ENCODE data around the gene TCF7L1. TPM values are rescaled to one million over a fixed set of nuclear protein-coding genes. Genes with fewer than 3 reads are reported as not detected.

The TCF7L1 gene
- total and polyA plus RNA-seq, 9 of the 15 experiments (the other 6 are each of a cell fraction or from before 2014, with no cell fraction given), result 0.03 to 0.11 (median 0.07) TPM; not detected in 5

- peaks cover 27 to 41% of the 10 kb centered on the region in 2 experiments; a peak in 3 of 5 replicates for H3K27me3 ChIP-seq (ENCODE audit: control insufficient read depth in 2 of 2, insufficient read depth in 2 of 2, low read length in 2 of 2)
- no peak overlapping the region for H3K4me2 ChIP-seq (ENCODE audit: insufficient read depth, low read length)
- H3K9me3 ChIP-seq (replicated peaks; ENCODE audit: control insufficient read depth, insufficient read depth, low read depth, low read length), result no peaks in the 10 kb centered on the region
- FAIRE-seq (no peak), ATAC-seq (no peak), DNase-seq (ENCODE audit: extremely low read depth in 1 of 4, low spot score in 3 of 4) (no peak)
- TF ChIP-seq KDM4B (IDR thresholded peaks at IDR 0.05; ENCODE audit: borderline replicate concordance in 2 of 2, low read depth in 1 of 2), result no peak
- TF ChIP-seq CC2D1A (IDR thresholded peaks at IDR 0.05), result no peak
- TF ChIP-seq KLF1 (tag; IDR thresholded peaks at IDR 0.05), result no peak
- TF ChIP-seq SLC30A9 (CRISPR knock-in tag; IDR thresholded peaks at IDR 0.05), result no peak
- TF ChIP-seq ZNF699 (CRISPR knock-in tag; IDR thresholded peaks at IDR 0.05; ENCODE audit: insufficient replicate concordance), result no peak
- TF ChIP-seq PHF20 (IDR thresholded peaks at IDR 0.05; ENCODE audit: partially characterized antibody), result no peak
- TF ChIP-seq ZFP30 (CRISPR knock-in tag; IDR thresholded peaks at IDR 0.05; ENCODE audit: borderline replicate concordance), result no peak
- no peak for TF ChIP-seq SNIP1 (IDR thresholded peaks at IDR 0.05; ENCODE audit: low read depth)
- TF ChIP-seq, protein P1, sequence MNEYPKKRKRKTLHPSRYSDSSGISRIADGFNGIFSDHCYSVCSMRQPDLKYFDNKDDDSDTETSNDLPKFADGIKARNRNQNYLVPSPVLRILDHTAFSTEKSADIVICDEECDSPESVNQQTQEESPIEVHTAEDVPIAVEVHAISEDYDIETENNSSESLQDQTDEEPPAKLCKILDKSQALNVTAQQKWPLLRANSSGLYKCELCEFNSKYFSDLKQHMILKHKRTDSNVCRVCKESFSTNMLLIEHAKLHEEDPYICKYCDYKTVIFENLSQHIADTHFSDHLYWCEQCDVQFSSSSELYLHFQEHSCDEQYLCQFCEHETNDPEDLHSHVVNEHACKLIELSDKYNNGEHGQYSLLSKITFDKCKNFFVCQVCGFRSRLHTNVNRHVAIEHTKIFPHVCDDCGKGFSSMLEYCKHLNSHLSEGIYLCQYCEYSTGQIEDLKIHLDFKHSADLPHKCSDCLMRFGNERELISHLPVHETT (CRISPR knock-in tag; conservative IDR thresholded peaks at IDR 0.05 in 1 of 2, IDR thresholded peaks at IDR 0.05 in 1 of 2), result no peak
- TF ChIP-seq SRSF9 (IDR thresholded peaks at IDR 0.05; ENCODE audit: borderline replicate concordance, low read depth, low read length), result no peak
- TF ChIP-seq SNAPC5 (CRISPR knock-in tag; IDR thresholded peaks at IDR 0.05), result no peak
- no peak for TF ChIP-seq TCFL5 (CRISPR knock-in tag; conservative IDR thresholded peaks at IDR 0.05)
- no peaks in the 10 kb centered on the region for H3K79me2 ChIP-seq (ENCODE audit: control insufficient read depth, insufficient read depth, low read length)
- in situ Hi-C loops (cut with MboI) (no loop called here), intact Hi-C loops (cut with micrococcal nuclease) (no loop called here)
- H3K9me1 ChIP-seq (ENCODE audit: control insufficient read depth, insufficient read depth, low read length), result no peaks in the 10 kb centered on the region
- H3K9ac ChIP-seq (ENCODE audit: insufficient read depth in 1 of 2, low read depth in 2 of 2, low read length in 2 of 2), result no peak overlapping the region
- no peak overlapping the region for H2AFZ ChIP-seq (ENCODE audit: low read depth, low read length)
- H3K36me3 ChIP-seq (ENCODE audit: control insufficient read depth, insufficient read depth, low read length), result no peaks in the 10 kb centered on the region
- no TSS peak for BruUV-seq (replicated peaks)
- CTCF ChIA-PET (ENCODE audit: low intra/inter-chr PET ratio), result no interaction called here
- no peak overlapping the region for H3K4me3 ChIP-seq
- POLR2A ChIA-PET, result no interaction called here
- no peaks in the 10 kb centered on the region for H4K20me1 ChIP-seq (replicated peaks; ENCODE audit: control insufficient read depth, insufficient read depth, low read length)
- WGBS (ENCODE audit: insufficient coverage, low coverage, missing lambda C conversion rate), result 0% methylated on average over 6 of the region's 8 CpGs
- no peak overlapping the region for H3K27ac ChIP-seq (ENCODE audit: extremely low read depth, low read depth, low read length)
- H3K4me1 ChIP-seq (replicated peaks in 1 of 2; ENCODE audit: control insufficient read depth in 2 of 2, insufficient read depth in 2 of 2, low read length in 2 of 2), result no peaks in the 10 kb centered on the region
These were observed 130.4 kb downstream of the TCF7L1 start for GRCh38 chr2:85263591-85263990.

Measured in K562 (cell line).